Ascending aorta (tissue), 2 donors: ENCODE results near the gene DIP2A. TPM values are rescaled to one million over a fixed set of nuclear protein-coding genes. Genes with fewer than 3 reads are reported as not detected.

Experiments used
- DNase-seq, 2 donors: peaks; one replicate each; pipeline ENCODE4 v3.0.0-alpha.2; 2019; ENCODE audit warnings: low spot score in 2 of 2
- H3K27ac ChIP-seq, 2 donors: fragments of 200-600 bp; sonication (generic); one replicate each; pipeline ENCODE4 v1.5.1; 2016 to 2017; ENCODE audit warnings: mild to moderate bottlenecking in 1 of 2
- H3K27me3 ChIP-seq: fragments of 200-600 bp; sonication (generic); one replicate; pipeline ENCODE4 v1.5.1; 2017
- H3K36me3 ChIP-seq, 2 donors: fragments of 200-600 bp; sonication (generic); one replicate each; pipeline ENCODE4 v1.5.1; 2016
- H3K4me1 ChIP-seq, 2 donors: fragments of 200-600 bp; sonication (generic); one replicate each; pipeline ENCODE4 v1.5.1; 2016 to 2017; ENCODE audit warnings: mild to moderate bottlenecking in 1 of 2
- H3K4me3 ChIP-seq, 2 donors: fragments of 200-600 bp; sonication (generic); one replicate each; pipeline ENCODE4 v1.5.1; 2016 to 2017; ENCODE audit warnings: mild to moderate bottlenecking in 1 of 2
- H3K9me3 ChIP-seq, 2 donors: fragments of 200-600 bp; sonication (generic); one replicate each; pipeline ENCODE4 v1.5.1; 2016
- intact Hi-C: fragments of 100-400 bp; cut with DNase I; formaldehyde crosslinking; loops from one replicate; pipeline ENCODE4 v1.15.1; 2023
- total RNA-seq: library from RNA; depleted of rRNA; stranded (reverse); fragments of >200 nt; gene quantifications from one replicate; pipeline ENCODE4 v1.1.0, GENCODE V29; 2016
- TF ChIP-seq, protein P1 (sequence below), 3 experiments: fragments of 200-600 bp in 2 of 3; fragments of 450-650 bp in 1 of 3; sonication (generic) in 2 of 3; IDR thresholded peaks; one replicate each; pipeline ENCODE4 v1.5.1; 2016 to 2019; ENCODE audit warnings: antibody characterized with exemption in 3 of 3, mild to moderate bottlenecking in 1 of 3, moderate library complexity in 1 of 3

DIP2A gene
- total RNA-seq, 1 donor from 2014 or later = 72.8 TPM

DNA sequence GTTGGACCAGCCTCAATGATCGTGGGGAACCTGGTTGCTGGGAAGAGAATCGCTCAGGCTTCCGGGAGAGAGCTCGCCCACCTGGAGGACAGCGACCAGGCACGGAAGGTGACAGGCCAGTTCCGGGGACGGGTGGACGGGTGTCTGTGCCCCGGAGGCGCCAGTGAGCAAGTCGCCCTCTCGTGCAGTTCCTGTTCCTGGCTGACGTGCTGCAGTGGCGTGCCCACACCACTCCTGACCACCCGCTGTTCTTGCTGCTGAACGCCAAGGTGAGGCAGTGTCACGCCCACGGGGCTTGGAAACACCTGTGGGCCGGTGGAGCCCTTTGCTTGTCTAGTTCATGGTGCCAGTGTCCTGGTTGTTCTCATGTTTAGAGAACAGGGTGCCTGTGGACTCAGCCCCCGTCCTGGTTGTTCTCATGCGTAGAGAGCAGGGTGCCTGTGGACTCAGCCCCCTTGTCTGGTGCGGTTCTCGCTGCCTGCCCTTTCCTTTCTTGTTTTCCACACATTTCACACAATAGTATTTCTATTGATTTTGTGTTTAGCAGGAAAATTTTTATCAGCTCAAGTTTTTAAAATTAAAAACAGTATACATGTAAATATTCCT, 93.0 kb downstream of the DIP2A start:
- intact Hi-C loops = no loop called here
- Histone ChIP-seq H3K27ac (no peak overlapping the region), H3K4me1 (no peaks in the 10 kb centered on the region), H3K4me3 (no peak overlapping the region), H3K27me3 (no peaks in the 10 kb centered on the region), H3K36me3 (peaks cover 73 to 90% of the 10 kb centered on the region in 2 donors), H3K9me3 (no peaks in the 10 kb centered on the region)
- TF ChIP-seq, protein P1, sequence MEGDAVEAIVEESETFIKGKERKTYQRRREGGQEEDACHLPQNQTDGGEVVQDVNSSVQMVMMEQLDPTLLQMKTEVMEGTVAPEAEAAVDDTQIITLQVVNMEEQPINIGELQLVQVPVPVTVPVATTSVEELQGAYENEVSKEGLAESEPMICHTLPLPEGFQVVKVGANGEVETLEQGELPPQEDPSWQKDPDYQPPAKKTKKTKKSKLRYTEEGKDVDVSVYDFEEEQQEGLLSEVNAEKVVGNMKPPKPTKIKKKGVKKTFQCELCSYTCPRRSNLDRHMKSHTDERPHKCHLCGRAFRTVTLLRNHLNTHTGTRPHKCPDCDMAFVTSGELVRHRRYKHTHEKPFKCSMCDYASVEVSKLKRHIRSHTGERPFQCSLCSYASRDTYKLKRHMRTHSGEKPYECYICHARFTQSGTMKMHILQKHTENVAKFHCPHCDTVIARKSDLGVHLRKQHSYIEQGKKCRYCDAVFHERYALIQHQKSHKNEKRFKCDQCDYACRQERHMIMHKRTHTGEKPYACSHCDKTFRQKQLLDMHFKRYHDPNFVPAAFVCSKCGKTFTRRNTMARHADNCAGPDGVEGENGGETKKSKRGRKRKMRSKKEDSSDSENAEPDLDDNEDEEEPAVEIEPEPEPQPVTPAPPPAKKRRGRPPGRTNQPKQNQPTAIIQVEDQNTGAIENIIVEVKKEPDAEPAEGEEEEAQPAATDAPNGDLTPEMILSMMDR (IDR thresholded peaks at IDR 0.05) = no peak
- no peak for DNase-seq

DNA sequence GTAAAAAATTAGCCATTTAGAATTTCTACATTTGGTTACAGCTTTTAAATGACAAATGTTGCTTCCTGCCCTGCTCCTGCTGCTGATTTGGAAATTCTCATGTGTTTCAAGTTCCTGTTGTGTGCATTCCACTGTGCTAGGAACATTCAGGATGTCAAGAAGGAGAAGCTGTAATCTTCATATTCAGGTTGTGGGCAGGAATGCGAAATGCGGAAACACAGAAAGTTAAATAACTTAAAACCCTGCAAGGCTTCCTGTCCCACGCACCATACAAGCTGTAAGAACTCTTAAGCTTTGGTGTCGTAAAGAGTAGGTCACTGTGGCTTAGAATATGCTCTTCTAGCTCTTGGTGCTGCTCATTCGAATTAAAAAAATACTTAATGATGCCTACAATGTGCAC, 93.6 kb downstream of the DIP2A start:
- no peaks in the 10 kb centered on the region for H3K9me3 ChIP-seq
- no peak for DNase-seq
- intact Hi-C loops = no loop called here
- peaks cover 73 to 90% of the 10 kb centered on the region in 2 donors for H3K36me3 ChIP-seq
- H3K4me3 ChIP-seq = no peak overlapping the region
- TF ChIP-seq, protein P1 (IDR thresholded peaks at IDR 0.05) = no peak
- H3K27ac ChIP-seq = no peak overlapping the region
- H3K27me3 ChIP-seq = no peaks in the 10 kb centered on the region
- H3K4me1 ChIP-seq = no peaks in the 10 kb centered on the region

DNA sequence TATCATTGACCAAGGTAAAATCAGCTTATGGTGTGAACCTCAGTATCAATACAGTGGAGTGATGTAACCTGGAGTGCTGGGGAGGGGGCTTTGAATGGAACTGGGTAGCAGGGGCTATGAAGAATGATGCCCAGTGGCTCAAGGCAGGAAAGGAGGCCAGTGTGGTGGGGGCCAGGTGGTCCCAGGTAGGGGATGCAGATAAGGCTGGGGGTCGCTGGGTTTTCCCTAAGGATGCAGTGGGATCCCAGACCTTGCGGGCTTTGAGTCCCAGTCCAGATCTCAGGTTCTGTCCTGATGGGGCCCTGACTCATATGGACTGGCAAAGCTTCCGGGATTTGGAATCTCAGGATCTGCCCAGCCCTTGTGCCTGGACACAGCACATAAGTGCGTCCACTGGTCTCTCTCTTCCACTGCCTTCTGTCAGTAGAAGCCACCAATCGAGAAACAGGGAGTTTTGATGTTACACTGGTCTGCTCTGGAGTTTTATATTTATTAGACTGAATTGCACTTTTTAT, 94.2 kb downstream of the DIP2A start:
- TF ChIP-seq, protein P1 (IDR thresholded peaks at IDR 0.05) = no peak
- no peaks in the 10 kb centered on the region for H3K4me1 ChIP-seq
- H3K4me3 ChIP-seq = no peak overlapping the region
- no peaks in the 10 kb centered on the region for H3K27me3 ChIP-seq
- no peaks in the 10 kb centered on the region for H3K9me3 ChIP-seq
- peaks cover 73 to 90% of the 10 kb centered on the region in 2 donors for H3K36me3 ChIP-seq
- DNase-seq = no peak
- no peak overlapping the region for H3K27ac ChIP-seq
- intact Hi-C loops = no loop called here

DNA sequence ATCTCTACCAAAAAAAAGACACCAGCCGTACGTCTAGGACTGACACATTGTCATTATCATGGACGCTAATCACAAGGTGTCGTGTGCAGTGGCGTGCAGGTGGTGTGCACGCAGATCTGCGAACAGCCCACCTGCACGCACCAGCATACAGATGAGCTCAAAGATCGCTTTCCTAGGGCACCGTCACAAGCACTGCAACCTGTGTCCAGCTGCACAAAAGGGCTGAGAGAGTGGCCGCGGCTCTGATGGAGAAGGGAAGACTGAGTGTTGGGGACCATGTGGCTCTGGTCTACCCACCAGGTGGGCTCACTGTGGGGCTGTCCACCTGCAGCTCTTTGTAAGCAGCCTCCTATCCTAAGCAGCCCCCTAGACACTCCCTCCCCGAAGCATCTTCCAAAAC, 95.3 kb downstream of the DIP2A start:
- peaks cover 64 to 88% of the 10 kb centered on the region in 2 donors for H3K36me3 ChIP-seq
- DNase-seq = no peak
- no peaks in the 10 kb centered on the region for H3K4me1 ChIP-seq
- H3K27me3 ChIP-seq = no peaks in the 10 kb centered on the region
- intact Hi-C loops = no loop called here
- TF ChIP-seq, protein P1 (IDR thresholded peaks at IDR 0.05) = no peak
- no peak overlapping the region for H3K4me3 ChIP-seq
- H3K27ac ChIP-seq = no peak overlapping the region
- H3K9me3 ChIP-seq = no peaks in the 10 kb centered on the region

DNA sequence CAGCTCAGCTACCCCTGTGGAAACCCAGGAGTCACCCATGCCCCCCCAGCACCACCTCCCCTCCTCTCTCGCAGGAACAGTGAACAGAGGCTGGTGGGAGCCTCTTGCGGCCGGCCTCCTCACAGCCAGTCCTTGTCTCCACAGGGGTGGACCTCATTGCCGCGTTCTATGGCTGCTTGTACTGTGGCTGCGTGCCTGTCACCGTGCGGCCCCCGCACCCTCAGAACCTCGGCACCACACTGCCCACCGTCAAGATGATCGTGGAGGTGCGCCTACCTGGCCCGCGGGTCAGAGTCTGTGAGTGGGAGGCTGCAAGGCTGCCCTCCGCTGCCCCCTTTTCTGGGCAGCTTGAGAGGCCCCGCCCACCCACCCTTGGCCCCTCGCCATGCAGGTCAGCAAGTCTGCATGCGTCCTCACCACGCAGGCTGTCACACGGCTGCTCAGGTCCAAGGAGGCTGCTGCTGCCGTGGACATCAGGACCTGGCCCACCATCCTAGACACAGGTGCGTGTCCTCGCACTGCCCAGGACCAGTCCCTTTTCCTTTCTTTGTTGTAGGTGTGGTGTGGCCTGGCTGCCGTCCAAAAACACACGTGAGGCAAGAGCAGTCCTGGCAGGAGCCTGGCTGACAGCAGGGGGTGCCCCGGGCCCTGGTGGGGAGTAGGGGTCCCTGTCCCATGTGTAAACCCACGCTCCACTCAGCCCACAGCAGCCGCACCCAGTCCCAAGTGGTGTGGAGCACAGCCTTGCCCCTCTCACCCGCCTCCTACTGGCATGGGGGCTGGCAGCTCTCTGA, 95.9 kb downstream of the DIP2A start:
- peaks cover 62 to 92% of the 10 kb centered on the region in 2 donors for H3K36me3 ChIP-seq

More for the DNA sequence above, 95.9 kb downstream of the DIP2A start:
- Histone ChIP-seq H3K9me3 (no peaks in the 10 kb centered on the region), H3K4me1 (no peaks in the 10 kb centered on the region), H3K27me3 (no peaks in the 10 kb centered on the region), H3K4me3 (no peak overlapping the region), H3K27ac (no peak overlapping the region)
- no peak for DNase-seq
- TF ChIP-seq, protein P1 (IDR thresholded peaks at IDR 0.05) = no peak
- intact Hi-C loops = no loop called here
